ENCODE results near the gene ACTN1.
A peak's percentile ranks its signal among the peaks of the same experiment; 100 is the strongest.

Gene ACTN1

GRCh38 chr14:68844210-68844545 lies 134.9 kb downstream of the ACTN1 start:
- no peak for FAIRE-seq
- no peak for DNase-seq (ENCODE audit: insufficient read length, low spot score)

DNA sequence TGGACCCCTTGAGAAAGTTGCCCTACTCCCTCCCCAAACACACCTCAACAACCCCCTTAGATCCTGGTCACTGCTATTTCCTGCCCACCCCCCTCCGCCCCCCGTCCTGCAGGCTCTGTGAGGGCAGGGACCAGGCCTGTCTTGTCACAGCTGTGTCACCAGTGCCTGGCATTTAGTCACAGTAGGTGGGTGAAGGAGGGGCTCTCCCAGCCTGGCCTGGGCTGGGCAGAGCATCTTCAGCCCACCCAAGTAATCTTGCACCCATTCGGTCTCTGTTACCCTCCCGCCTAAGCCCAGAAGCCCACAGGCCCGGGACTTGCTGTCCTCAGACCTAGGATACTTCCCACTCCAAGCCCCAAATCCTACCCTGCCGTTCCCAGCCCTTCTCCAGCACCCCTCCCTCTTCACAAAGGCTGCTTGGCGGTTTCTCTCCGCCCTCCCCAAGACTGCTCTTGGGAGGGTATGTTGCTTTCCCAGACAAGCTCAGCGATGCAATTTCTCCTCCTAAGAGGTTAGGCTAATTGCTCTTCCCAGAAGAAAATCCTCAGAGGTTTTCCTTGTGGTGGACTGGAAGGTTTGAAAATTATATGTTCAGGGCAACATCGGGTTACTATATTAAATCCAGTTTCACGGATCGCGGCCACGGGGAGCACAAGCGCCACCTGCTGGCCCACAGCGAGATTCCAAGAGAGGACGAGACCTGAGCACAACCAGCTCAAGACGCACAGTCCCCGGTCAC lies 135.5 kb downstream of the ACTN1 start:
- FAIRE-seq (peak; percentile 92), DNase-seq (ENCODE audit: insufficient read length, low spot score) (peak; percentile 99)

- FAIRE-seq, result peak; percentile 33
- DNase-seq (ENCODE audit: insufficient read length, low spot score), result no peak
Observed at GRCh38 chr14:68842298-68842697, 136.8 kb downstream of the ACTN1 start.

DNA sequence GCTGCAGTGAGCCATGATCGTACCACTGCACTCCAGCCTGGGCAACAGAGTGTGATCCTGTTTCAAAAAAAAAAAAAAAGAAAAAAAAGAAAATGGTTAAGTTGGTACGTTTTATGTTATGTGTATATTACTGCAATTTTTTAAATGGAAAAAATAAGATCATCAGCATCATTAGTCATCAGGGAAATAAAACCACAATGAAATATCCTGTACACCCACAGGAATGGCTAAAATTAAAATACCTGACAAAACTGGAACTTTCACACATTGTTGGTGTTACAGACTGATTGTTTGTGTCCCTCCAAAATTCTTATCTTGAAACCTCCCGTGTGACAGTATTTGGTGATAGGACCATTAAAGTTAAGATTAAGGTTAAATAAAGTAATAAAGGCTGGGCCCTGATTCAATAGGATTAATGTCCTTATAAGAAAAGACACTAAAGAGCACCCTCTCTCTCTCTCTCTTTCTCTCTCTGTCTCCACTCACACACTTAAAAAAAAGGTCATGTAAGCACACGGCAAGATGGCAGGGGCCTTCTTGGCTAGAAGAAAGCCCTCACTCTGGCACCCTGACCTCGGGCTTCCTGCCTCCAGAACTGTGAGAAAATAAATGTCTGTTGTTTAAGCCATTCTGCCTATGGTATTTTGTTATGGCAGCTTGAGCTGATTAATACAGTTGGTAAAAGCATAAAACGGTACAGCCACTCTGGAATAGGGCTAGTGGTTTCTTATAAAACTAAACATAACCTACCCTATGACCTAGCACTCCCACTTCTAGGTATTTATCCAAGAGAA lies 137.9 kb downstream of the ACTN1 start:
- FAIRE-seq (no peak), DNase-seq (ENCODE audit: insufficient read length, low spot score) (no peak)

GRCh38 chr14:68840454-68840853 lies 138.6 kb downstream of the ACTN1 start:
- FAIRE-seq, result peak; percentile 79

DNA sequence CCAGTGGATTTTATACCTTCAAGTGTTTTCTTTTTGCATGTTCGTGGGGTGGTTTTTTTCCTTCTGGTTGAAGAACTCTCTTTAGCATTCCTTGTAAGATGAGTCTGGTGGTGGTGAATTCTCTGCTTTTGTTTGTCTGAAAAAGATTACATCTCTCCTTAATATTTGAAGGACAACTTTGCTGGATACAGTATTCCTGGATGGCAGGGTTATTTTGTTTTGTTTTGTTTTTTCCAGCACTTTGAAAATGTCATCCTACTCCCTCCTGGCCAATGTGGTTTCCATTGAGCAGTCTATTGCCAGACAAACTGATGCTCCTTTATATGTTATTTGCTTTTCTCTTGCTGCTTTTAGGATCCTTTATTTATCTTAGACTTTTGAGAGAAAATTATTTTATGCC lies 143.0 kb downstream of the ACTN1 start:
- DNase-seq (ENCODE audit: insufficient read length, low spot score), result no peak
- FAIRE-seq, result peak; percentile 81

More at GRCh38 chr14:68840454-68840853, 138.6 kb downstream of the ACTN1 start:
- no peak for DNase-seq (ENCODE audit: insufficient read length, low spot score)

DNA sequence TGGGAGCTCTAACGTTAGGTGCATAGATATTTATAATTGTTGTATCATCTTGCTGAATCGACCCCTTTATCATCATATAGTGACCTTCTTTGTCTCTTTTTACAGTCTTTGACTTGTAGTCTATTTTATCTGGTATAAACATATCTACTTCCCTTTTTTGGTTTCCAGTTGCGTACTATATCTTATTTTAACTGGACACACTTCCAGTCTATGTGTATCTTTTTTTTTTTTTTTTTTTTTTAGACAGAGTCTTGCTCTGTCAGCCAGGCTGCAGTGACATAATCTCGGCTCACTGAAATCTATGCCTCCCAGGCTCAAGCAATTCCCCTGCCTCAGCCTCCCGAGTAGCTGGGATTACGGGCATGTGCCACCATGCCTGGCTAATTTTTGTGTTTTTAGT lies 144.3 kb downstream of the ACTN1 start:
- FAIRE-seq, result no peak
- no peak for DNase-seq (ENCODE audit: insufficient read length, low spot score)

DNA sequence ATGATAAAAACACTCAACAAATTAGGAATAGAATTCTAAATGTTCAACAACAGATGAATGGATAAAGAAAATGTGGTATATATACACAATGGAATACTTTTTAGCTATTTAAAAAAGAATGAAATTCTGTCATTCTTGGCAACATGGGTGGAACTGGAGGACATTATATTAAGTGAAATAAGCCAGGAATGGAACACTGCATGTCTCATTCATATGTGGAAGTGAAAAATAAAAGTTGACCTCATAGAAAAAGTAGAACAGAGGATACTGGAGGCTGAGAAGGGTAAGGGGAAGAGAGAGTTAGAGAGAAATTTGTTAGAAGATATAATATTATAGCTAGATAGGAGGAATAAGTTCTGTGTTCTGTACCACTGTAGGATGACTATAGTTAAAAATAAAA lies 150.4 kb downstream of the ACTN1 start:
- DNase-seq (ENCODE audit: insufficient read length, low spot score), result no peak
- FAIRE-seq, result no peak

GRCh38 chr14:68825729-68826128 lies 153.4 kb downstream of the ACTN1 start:
- FAIRE-seq (peak; percentile 67), DNase-seq (ENCODE audit: insufficient read length, low spot score) (no peak)

DNA sequence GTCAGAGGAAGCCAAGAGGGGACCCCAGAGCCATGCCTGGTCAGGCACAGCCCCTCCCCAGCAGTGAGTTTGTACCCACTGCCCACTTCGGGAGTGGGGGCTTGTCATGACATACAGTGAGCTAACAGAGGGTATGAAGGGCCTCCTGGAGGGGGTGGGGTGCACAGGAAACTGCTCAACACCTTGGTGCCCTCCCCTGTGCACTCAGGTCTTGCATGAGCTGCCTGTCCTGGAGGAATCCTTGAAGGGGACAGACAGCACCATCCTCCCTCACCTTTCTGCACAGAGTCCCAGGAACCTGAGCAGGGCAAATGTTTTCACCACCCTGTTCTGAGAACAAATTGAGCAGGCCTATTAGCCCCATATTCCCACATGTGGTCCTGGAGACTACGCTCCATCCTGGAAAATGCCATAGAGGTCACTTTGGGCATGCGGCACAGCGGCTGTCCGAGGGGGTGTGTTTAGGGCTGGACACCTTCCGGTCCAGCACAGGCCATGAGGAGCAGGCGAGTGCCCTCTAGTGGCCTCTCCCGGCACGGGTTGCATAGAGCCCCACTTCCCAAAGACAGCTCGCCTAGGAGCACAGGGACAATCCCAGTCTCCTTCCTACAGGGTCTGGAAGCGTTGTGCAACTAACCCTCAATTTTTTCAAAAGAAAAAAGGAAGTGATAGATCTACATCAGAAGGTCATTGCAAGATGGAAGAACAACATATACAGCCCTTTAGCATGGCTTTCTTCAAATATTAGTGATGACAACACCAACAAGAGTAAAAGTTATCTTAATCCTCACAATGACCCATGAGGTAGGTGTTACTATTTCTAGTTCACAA lies 154.4 kb downstream of the ACTN1 start:
- DNase-seq (ENCODE audit: insufficient read length, low spot score) (peak; percentile 100), FAIRE-seq (peak; percentile 99)

- DNase-seq (ENCODE audit: insufficient read length, low spot score) (no peak), FAIRE-seq (no peak)
Observed at GRCh38 chr14:68824207-68824516, 154.9 kb downstream of the ACTN1 start.

Measured in HTR-8/SVneo (cell line).